ENCODE results near the gene IRAK3.

IRAK3 gene

GRCh38 chr12:66241061-66242043, 52.3 kb downstream of the IRAK3 start:
- Mint-ChIP-seq H3K4me1 (peaks cover 14% of the 10 kb centered on the region), H3K4me3 (no peak overlapping the region), H3K36me3 (ENCODE audit: low read depth) (no peaks in the 10 kb centered on the region), H3K9me3 (no peaks in the 10 kb centered on the region), H3K27me3 (ENCODE audit: low read depth) (peaks cover 4% of the 10 kb centered on the region), H3K27ac (peak overlapping the region in 1 of 3 experiments; percentile 2)
- TF ChIP-seq CTCF (IDR thresholded peaks at IDR 0.05; ENCODE audit: unreplicated experiment in 3 of 3): no peak

- H3K9me3 Mint-ChIP-seq: no peaks in the 10 kb centered on the region
- peaks cover 4% of the 10 kb centered on the region for H3K27me3 Mint-ChIP-seq (ENCODE audit: low read depth)
- no peaks in the 10 kb centered on the region for H3K36me3 Mint-ChIP-seq (ENCODE audit: low read depth)
- no peak for TF ChIP-seq CTCF (IDR thresholded peaks at IDR 0.05; ENCODE audit: unreplicated experiment in 3 of 3)
- H3K27ac Mint-ChIP-seq: no peak overlapping the region
- peaks cover 14% of the 10 kb centered on the region for H3K4me1 Mint-ChIP-seq
- H3K4me3 Mint-ChIP-seq: no peak overlapping the region
Measured at GRCh38 chr12:66242311-66242710, 53.3 kb downstream of the IRAK3 start.

- Mint-ChIP-seq H3K27me3 (ENCODE audit: low read depth) (peaks cover 4% of the 10 kb centered on the region), H3K4me1 (peaks cover 14% of the 10 kb centered on the region), H3K4me3 (no peak overlapping the region), H3K9me3 (no peaks in the 10 kb centered on the region), H3K27ac (no peak overlapping the region), H3K36me3 (ENCODE audit: low read depth) (no peaks in the 10 kb centered on the region)
- no peak for TF ChIP-seq CTCF (IDR thresholded peaks at IDR 0.05; ENCODE audit: unreplicated experiment in 3 of 3)
Measured at GRCh38 chr12:66243911-66244310, 54.9 kb downstream of the IRAK3 start.

- Mint-ChIP-seq H3K4me1 (peaks cover 14% of the 10 kb centered on the region), H3K27me3 (ENCODE audit: low read depth) (peaks cover 4% of the 10 kb centered on the region), H3K27ac (no peak overlapping the region), H3K9me3 (no peaks in the 10 kb centered on the region), H3K4me3 (no peak overlapping the region), H3K36me3 (ENCODE audit: low read depth) (no peaks in the 10 kb centered on the region)
- TF ChIP-seq CTCF (IDR thresholded peaks at IDR 0.05; ENCODE audit: unreplicated experiment in 3 of 3): no peak
Measured at GRCh38 chr12:66244446-66244845, 55.4 kb downstream of the IRAK3 start.

GRCh38 chr12:66247741-66248140, 58.7 kb downstream of the IRAK3 start:
- Mint-ChIP-seq H3K36me3 (ENCODE audit: low read depth) (no peaks in the 10 kb centered on the region), H3K27ac (no peak overlapping the region), H3K27me3 (ENCODE audit: low read depth) (peaks cover 4% of the 10 kb centered on the region), H3K9me3 (no peaks in the 10 kb centered on the region), H3K4me3 (no peak overlapping the region), H3K4me1 (no peaks in the 10 kb centered on the region)
- no peak for TF ChIP-seq CTCF (IDR thresholded peaks at IDR 0.05; ENCODE audit: unreplicated experiment in 3 of 3)

- H3K36me3 Mint-ChIP-seq (ENCODE audit: low read depth): no peaks in the 10 kb centered on the region
- H3K27ac Mint-ChIP-seq: no peak overlapping the region
Measured at GRCh38 chr12:66251049-66251448, 62.0 kb downstream of the IRAK3 start.

More at GRCh38 chr12:66251049-66251448, 62.0 kb downstream of the IRAK3 start:
- Mint-ChIP-seq H3K27me3 (ENCODE audit: low read depth) (no peaks in the 10 kb centered on the region), H3K4me1 (no peaks in the 10 kb centered on the region), H3K4me3 (no peak overlapping the region), H3K9me3 (no peaks in the 10 kb centered on the region)
- TF ChIP-seq CTCF (IDR thresholded peaks at IDR 0.05; ENCODE audit: unreplicated experiment in 3 of 3): no peak
